IMR-90 (cell line): ENCODE measurements around the gene FXYD3. TPM values are rescaled to one million over a fixed set of nuclear protein-coding genes. Genes with fewer than 3 reads are reported as not detected.

Experiments used
- ATAC-seq: fragments of 200-7000 bp; cut with Tn5 transposase; 2 replicates; pipeline ENCODE4 v1.9.1; 2020; ENCODE audit warnings: low read depth, mild to moderate bottlenecking, moderate library complexity
- BruUV-seq: library from RNA; stranded (reverse); fragments of 400-500 nt; replicated peaks from 2 replicates; lab custom pipeline; 2021; lab: Mats Ljungman, UMichigan
- CTCF ChIA-PET: fragments of 300-600 bp; formaldehyde crosslinking; extraction: SDS; loops from one replicate; lab custom pipeline; 2021; ENCODE audit warnings: antibody characterized with exemption; lab: Yijun Ruan, JAX
- POLR2A ChIA-PET: fragments of 300-600 bp; sonication (Branson Sonifier 250); formaldehyde crosslinking; loops from one replicate; lab custom pipeline; 2022; ENCODE audit warnings: antibody characterized with exemption; ENCODE audit not compliant: unreplicated experiment; lab: Charles Lee
- DNase-seq: peaks from one replicate; pipeline ENCODE4 v3.0.0; 2013
- H2AFZ ChIP-seq: replicated peaks from 2 replicates; pipeline ENCODE3; 2013; ENCODE audit warnings: low read length, mild to moderate bottlenecking; ENCODE audit not compliant: poor library complexity
- H2AK5ac ChIP-seq: 2 replicates; pipeline ENCODE4 v1.6.1; 2013; ENCODE audit warnings: low read depth, low read length, inconsistent platforms
- H2AK9ac ChIP-seq: replicated peaks from 2 replicates; pipeline ENCODE3; 2013; ENCODE audit warnings: mild to moderate bottlenecking, low read depth, low read length, moderate library complexity; ENCODE audit not compliant: poor library complexity
- H2BK120ac ChIP-seq: 2 replicates; pipeline ENCODE4 v1.6.1; 2013; ENCODE audit warnings: low read depth, low read length, inconsistent platforms
- H2BK15ac ChIP-seq: 3 replicates; pipeline ENCODE4 v1.6.1; 2013; ENCODE audit warnings: low read depth, low read length, inconsistent platforms
- H2BK20ac ChIP-seq: 2 replicates; pipeline ENCODE4 v1.6.1; 2013; ENCODE audit warnings: low read depth, mild to moderate bottlenecking, inconsistent platforms, low read length, moderate library complexity
- H2BK5ac ChIP-seq: 2 replicates; pipeline ENCODE4 v1.6.1; 2013; ENCODE audit warnings: mild to moderate bottlenecking, low read depth, low read length, inconsistent platforms; ENCODE audit not compliant: poor library complexity, severe bottlenecking
- H3K14ac ChIP-seq: replicated peaks from 2 replicates; pipeline ENCODE4 v1.6.1; 2013; ENCODE audit warnings: low read depth, low read length, inconsistent platforms
- H3K18ac ChIP-seq: 2 replicates; pipeline ENCODE4 v1.6.1; 2013; ENCODE audit warnings: low read depth, low read length, control low read depth
- H3K23ac ChIP-seq: 2 replicates; pipeline ENCODE4 v1.6.1; 2013; ENCODE audit warnings: low read depth, low read length, inconsistent platforms
- H3K27ac ChIP-seq: 2 replicates; pipeline ENCODE4 v1.5.1; 2013; ENCODE audit warnings: mild to moderate bottlenecking, control low read depth, low read length; ENCODE audit not compliant: insufficient read depth
- H3K27me3 ChIP-seq: 2 replicates; pipeline ENCODE4 v1.6.1; 2013; ENCODE audit warnings: low read length; ENCODE audit not compliant: control insufficient read depth, insufficient read depth
- H3K36me3 ChIP-seq: 2 replicates; pipeline ENCODE4 v1.6.1; 2013; ENCODE audit warnings: low read length, mixed read lengths; ENCODE audit not compliant: control insufficient read depth, insufficient read depth
- H3K4ac ChIP-seq: 2 replicates; pipeline ENCODE4 v1.6.1; 2013; ENCODE audit warnings: low read depth, low read length, inconsistent platforms
- H3K4me1 ChIP-seq: 2 replicates; pipeline ENCODE4 v1.6.1; 2013; ENCODE audit warnings: low read length, mixed read lengths; ENCODE audit not compliant: control insufficient read depth, insufficient read depth
- H3K4me2 ChIP-seq: 2 replicates; pipeline ENCODE4 v1.6.1; 2013; ENCODE audit warnings: low read depth, mild to moderate bottlenecking, control low read depth, low read length, moderate library complexity
- H3K4me3 ChIP-seq: 2 replicates; pipeline ENCODE4 v1.5.1; 2013; ENCODE audit warnings: low read depth, mild to moderate bottlenecking, control low read depth, low read length, moderate library complexity; ENCODE audit not compliant: insufficient read depth
- H3K56ac ChIP-seq: 2 replicates; pipeline ENCODE4 v1.6.1; 2013; ENCODE audit warnings: low read length, inconsistent platforms; ENCODE audit not compliant: insufficient read depth; ENCODE audit errors: extremely low read depth
- H3K79me1 ChIP-seq, 2 experiments: 2 replicates each; pipeline ENCODE4 v1.6.1; 2013; ENCODE audit warnings: low read length in 2 of 2, inconsistent platforms in 1 of 2, low read depth in 1 of 2
- H3K9ac ChIP-seq: 2 replicates; pipeline ENCODE4 v1.6.1; 2013; ENCODE audit warnings: low read depth, low read length, control low read depth
- H3K9me1 ChIP-seq: 2 replicates; pipeline ENCODE4 v1.6.1; 2013; ENCODE audit warnings: low read length, inconsistent platforms; ENCODE audit not compliant: insufficient read depth
- H3K9me3 ChIP-seq: 2 replicates; pipeline ENCODE4 v1.6.1; 2013; ENCODE audit warnings: low read length; ENCODE audit not compliant: control insufficient read depth, insufficient read depth
- H4K20me1 ChIP-seq: 2 replicates; pipeline ENCODE4 v1.6.1; 2013; ENCODE audit warnings: low read length, inconsistent platforms; ENCODE audit not compliant: insufficient read depth
- H4K5ac ChIP-seq: 2 replicates; pipeline ENCODE4 v1.6.1; 2013; ENCODE audit warnings: mild to moderate bottlenecking, low read depth, low read length, control low read depth
- H4K8ac ChIP-seq, 2 experiments: 2 replicates each; pipeline ENCODE4 v1.6.1; 2013; ENCODE audit warnings: low read depth in 2 of 2, low read length in 2 of 2, control low read depth in 1 of 2, inconsistent platforms in 1 of 2
- H4K91ac ChIP-seq: 2 replicates; pipeline ENCODE4 v1.6.1; 2013; ENCODE audit warnings: low read depth, low read length, inconsistent platforms; ENCODE audit not compliant: insufficient read depth
- BHLHE40 ChIP-seq: fragments of 150-350 bp; IDR thresholded peaks from 2 replicates; pipeline ENCODE4 v1.6.1; 2016; ENCODE audit warnings: mild to moderate bottlenecking, low read depth, low read length
- CEBPB ChIP-seq: IDR thresholded peaks from 2 replicates; pipeline ENCODE4 v1.6.1; 2012; ENCODE audit warnings: low read depth, low read length, improper control_type of control experiment
- CHD1 ChIP-seq: IDR thresholded peaks from 2 replicates; pipeline ENCODE4 v1.6.1; 2012; ENCODE audit warnings: low read depth, low read length, improper control_type of control experiment
- CTCF ChIP-seq: conservative IDR thresholded peaks from 2 replicates; pipeline ENCODE4 v1.5.1; 2012; ENCODE audit warnings: mild to moderate bottlenecking, low read depth, low read length, improper control_type of control experiment
- ELK1 ChIP-seq: fragments of 150-350 bp; IDR thresholded peaks from 2 replicates; pipeline ENCODE4 v1.6.1; 2016; ENCODE audit warnings: low read depth, mild to moderate bottlenecking, low read length, moderate library complexity, borderline replicate concordance
- FOS ChIP-seq: fragments of 150-350 bp; IDR thresholded peaks from 2 replicates; pipeline ENCODE4 v1.6.1; 2016; ENCODE audit warnings: low read depth, low read length
- MAFK ChIP-seq: IDR thresholded peaks from 2 replicates; pipeline ENCODE4 v1.6.1; 2012; ENCODE audit warnings: low read depth, low read length, improper control_type of control experiment
- MAZ ChIP-seq: IDR thresholded peaks from 2 replicates; pipeline ENCODE4 v1.6.1; 2012; ENCODE audit warnings: low read depth, mild to moderate bottlenecking, low read length, improper control_type of control experiment, moderate library complexity, borderline replicate concordance
- MXI1 ChIP-seq: IDR thresholded peaks from 2 replicates; pipeline ENCODE4 v1.6.1; 2012; ENCODE audit warnings: low read depth, mild to moderate bottlenecking, low read length, moderate library complexity, borderline replicate concordance
- NFE2L2 ChIP-seq: fragments of 150-350 bp; IDR thresholded peaks from 2 replicates; pipeline ENCODE4 v1.6.1; 2016; ENCODE audit warnings: low read depth, mild to moderate bottlenecking, low read length
- POLR2A ChIP-seq: IDR thresholded peaks from 2 replicates; pipeline ENCODE4 v1.6.1; 2012; ENCODE audit warnings: mild to moderate bottlenecking, low read depth, low read length
- RAD21 ChIP-seq: IDR thresholded peaks from 2 replicates; pipeline ENCODE4 v1.6.1; 2012; ENCODE audit warnings: low read length, improper control_type of control experiment
- RCOR1 ChIP-seq: IDR thresholded peaks from 2 replicates; pipeline ENCODE4 v1.6.1; 2012; ENCODE audit warnings: mild to moderate bottlenecking, low read length, improper control_type of control experiment; ENCODE audit not compliant: insufficient replicate concordance
- RFX5 ChIP-seq: IDR thresholded peaks from 2 replicates; pipeline ENCODE4 v1.8.0; 2012; ENCODE audit warnings: low read depth, mild to moderate bottlenecking, low read length, moderate library complexity
- SMC3 ChIP-seq: fragments of 150-350 bp; IDR thresholded peaks from 2 replicates; pipeline ENCODE4 v1.6.1; 2016; ENCODE audit warnings: low read depth, mild to moderate bottlenecking, antibody characterized with exemption, low read length, moderate library complexity
- USF2 ChIP-seq: fragments of 150-350 bp; IDR thresholded peaks from 2 replicates; pipeline ENCODE4 v1.6.1; 2017; ENCODE audit warnings: mild to moderate bottlenecking, antibody characterized with exemption, low read length, low read depth
- WGBS, 2 experiments: methylation state at CpG; one replicate each; pipeline versions ENCODE4 v1.1.5 to v1.1.7; 2013; ENCODE audit warnings: missing lambda C conversion rate in 2 of 2; ENCODE audit not compliant: insufficient read length in 1 of 2; ENCODE audit errors: extremely low coverage in 2 of 2; 5-methylcytosine and 5-hydroxymethylcytosine counted together
- dilution Hi-C: fragments of 300-500 bp; cut with HindIII; formaldehyde crosslinking; loops from one replicate; pipeline ENCODE4 v1.14.3; 2018; ENCODE audit warnings: low sequenced_read_pairs; ENCODE audit not compliant: unreplicated experiment
- in situ Hi-C: fragments of 300-500 bp; cut with MboI; formaldehyde crosslinking; loops from 3 replicates; pipeline ENCODE4 v1.14.3; 2019; ENCODE audit warnings: low sequenced_read_pairs, inconsistent platforms, mixed read lengths
- intact Hi-C: fragments of 100-400 bp; cut with micrococcal nuclease; formaldehyde crosslinking; loops from 2 replicates; pipeline ENCODE4 v1.10.0; 2022
- polyA plus RNA-seq, 3 experiments: library from polyadenylated mRNA; depleted of rRNA; stranded (reverse); fragments of >200 nt; gene quantifications; 2 replicates each; pipeline ENCODE4 v1.2.3, GENCODE V29; 2012; ENCODE audit warnings: low replicate concordance in 1 of 3
- total RNA-seq: library from RNA; depleted of rRNA; stranded (reverse); fragments of >200 nt; gene quantifications from 2 replicates; pipeline ENCODE4 v1.2.3, GENCODE V29; 2012

The FXYD3 gene
- total and polyA plus RNA-seq, 2 of the 4 experiments (the other 2 are of a cell fraction), result not detected

GRCh38 chr19:35099155-35099896 lies 16.3 kb upstream of the FXYD3 start:
- no peak overlapping the region for H3K18ac ChIP-seq
- no peaks in the 10 kb centered on the region; the same call in 1 of the 2 replicates for H3K27me3 ChIP-seq
- no peak for TF ChIP-seq SMC3
- TF ChIP-seq CHD1, result no peak
- TF ChIP-seq NFE2L2, result no peak
- no peak for TF ChIP-seq FOS
- no peak for TF ChIP-seq MXI1
- TF ChIP-seq BHLHE40, result no peak
- no peak for TF ChIP-seq CEBPB
- no peak for TF ChIP-seq ELK1
- TF ChIP-seq CTCF, result no peak
- no peak for TF ChIP-seq RFX5
- no peak for TF ChIP-seq RAD21
- no peak for TF ChIP-seq MAFK
- no peak for TF ChIP-seq RCOR1
- no peak for TF ChIP-seq USF2
- no peak for TF ChIP-seq MAZ
- no peak for TF ChIP-seq POLR2A
- DNase-seq (no peak), ATAC-seq (no peak)
- H2BK5ac ChIP-seq, result no peak overlapping the region
- no peak overlapping the region for H3K27ac ChIP-seq
- no peak overlapping the region for H4K91ac ChIP-seq
- H3K4me3 ChIP-seq, result no peak overlapping the region
- H2AFZ ChIP-seq, result no peak overlapping the region
- H3K14ac ChIP-seq, result no peak overlapping the region
- no peak overlapping the region for H2BK120ac ChIP-seq
- no peak overlapping the region for H3K4ac ChIP-seq
- H3K4me2 ChIP-seq, result no peak overlapping the region
- 83% methylated on average over 11 of the region's 21 CpGs; no CpG with 5 or more reads in 1 of the 2 experiments for WGBS, 2 experiments
- H3K79me1 ChIP-seq, result no peaks in the 10 kb centered on the region
- intact Hi-C loops, result no loop called here
- H3K23ac ChIP-seq, result no peak overlapping the region
- H4K8ac ChIP-seq, result no peak overlapping the region
- H3K9me1 ChIP-seq, result no peaks in the 10 kb centered on the region
- no peak overlapping the region for H2AK9ac ChIP-seq
- H2AK5ac ChIP-seq, result no peak overlapping the region
- no peaks in the 10 kb centered on the region for H3K9me3 ChIP-seq
- H3K56ac ChIP-seq, result no peak overlapping the region
- no peak overlapping the region for H2BK15ac ChIP-seq
- dilution Hi-C loops, result no loop called here
- H4K20me1 ChIP-seq, result no peaks in the 10 kb centered on the region
- H4K5ac ChIP-seq, result no peak overlapping the region
- H2BK20ac ChIP-seq, result no peak overlapping the region
- no peaks in the 10 kb centered on the region for H3K36me3 ChIP-seq
- no peaks in the 10 kb centered on the region for H3K4me1 ChIP-seq
- ChIA-PET POLR2A (no interaction called here), CTCF (interaction anchor here (1.8 kb wide), 1 partner anchor 32 kb away, joined by 8 read pairs; no protein-coding TSS in a partner anchor)
- no TSS peak for BruUV-seq
- H3K9ac ChIP-seq, result no peak overlapping the region
- in situ Hi-C loops, result no loop called here
